Activated CD4-positive, alpha-beta T cell treated with anti-CD3 and anti-CD28 coated beads for 24 hours (primary cell): Measurements from ENCODE around the gene BTBD1.

Experiments
- DNase-seq, 2 donors: peaks; one replicate each; pipeline ENCODE4 v3.0.0-alpha.2; 2020; ENCODE audit warnings: low read depth in 2 of 2

Gene BTBD1

DNA sequence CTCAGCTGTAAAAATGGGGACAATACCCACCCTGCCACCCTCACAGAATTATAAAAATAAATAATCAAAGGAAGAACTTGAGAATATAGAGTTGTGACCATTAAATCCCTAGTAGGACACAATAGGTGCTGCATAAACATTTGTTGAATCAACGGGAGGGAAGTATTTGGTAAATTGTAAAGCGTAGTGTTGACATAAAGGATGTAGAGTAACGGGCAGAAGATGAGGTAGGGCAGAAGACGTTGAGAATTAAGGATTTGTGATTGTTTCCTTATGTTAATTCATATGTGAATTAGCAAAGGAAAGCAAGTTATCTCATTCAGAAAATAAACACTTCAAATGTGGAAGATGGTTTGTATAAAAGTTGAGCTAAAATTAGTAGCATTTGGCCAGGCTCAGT lies 73.9 kb downstream of the BTBD1 start:
- no peak for DNase-seq

DNA sequence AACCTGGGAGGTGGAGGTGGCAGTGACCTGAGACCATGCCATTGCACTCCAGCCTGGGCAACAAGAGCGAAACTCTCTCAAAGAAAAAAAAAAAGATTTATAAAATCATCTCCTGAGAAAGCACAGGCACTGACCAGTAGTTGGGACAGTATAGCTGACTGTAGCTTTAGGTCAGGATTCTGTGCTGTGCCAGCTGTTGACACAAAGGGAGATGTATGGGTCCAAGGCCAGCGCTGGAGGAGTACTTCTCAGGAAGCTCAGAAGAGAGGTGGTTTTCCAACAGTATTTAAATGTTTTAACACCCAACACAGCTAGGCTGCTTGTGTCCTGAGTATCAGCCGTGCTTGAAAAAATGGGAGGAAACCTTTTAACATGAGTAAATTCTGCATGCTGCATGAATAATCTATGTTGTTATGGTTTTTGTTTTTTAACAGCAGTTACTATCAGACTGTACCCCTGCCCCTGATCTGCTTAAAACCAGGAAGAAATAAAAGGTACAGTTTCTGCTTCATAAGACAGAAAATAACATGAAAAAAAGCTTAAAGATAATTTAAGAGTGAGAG lies 74.5 kb downstream of the BTBD1 start:
- DNase-seq, result no peak

DNA sequence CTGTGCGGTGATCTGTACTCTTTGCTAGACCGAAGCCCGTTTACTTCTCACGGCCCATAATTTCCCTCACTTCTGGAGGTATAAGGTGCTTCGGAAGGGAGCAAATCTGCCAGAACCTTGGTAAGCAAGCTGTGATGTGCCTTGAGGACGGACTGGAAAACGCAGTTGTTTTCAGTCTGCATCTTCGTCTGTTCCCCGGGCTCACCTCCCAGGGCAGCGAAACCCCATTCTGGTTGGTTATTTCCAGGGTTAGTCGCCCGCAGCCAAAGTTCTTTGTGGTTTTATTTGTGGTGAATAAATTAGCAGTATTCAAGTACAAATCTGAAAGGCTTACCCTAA lies 80.6 kb downstream of the BTBD1 start:
- DNase-seq, result no peak

DNA sequence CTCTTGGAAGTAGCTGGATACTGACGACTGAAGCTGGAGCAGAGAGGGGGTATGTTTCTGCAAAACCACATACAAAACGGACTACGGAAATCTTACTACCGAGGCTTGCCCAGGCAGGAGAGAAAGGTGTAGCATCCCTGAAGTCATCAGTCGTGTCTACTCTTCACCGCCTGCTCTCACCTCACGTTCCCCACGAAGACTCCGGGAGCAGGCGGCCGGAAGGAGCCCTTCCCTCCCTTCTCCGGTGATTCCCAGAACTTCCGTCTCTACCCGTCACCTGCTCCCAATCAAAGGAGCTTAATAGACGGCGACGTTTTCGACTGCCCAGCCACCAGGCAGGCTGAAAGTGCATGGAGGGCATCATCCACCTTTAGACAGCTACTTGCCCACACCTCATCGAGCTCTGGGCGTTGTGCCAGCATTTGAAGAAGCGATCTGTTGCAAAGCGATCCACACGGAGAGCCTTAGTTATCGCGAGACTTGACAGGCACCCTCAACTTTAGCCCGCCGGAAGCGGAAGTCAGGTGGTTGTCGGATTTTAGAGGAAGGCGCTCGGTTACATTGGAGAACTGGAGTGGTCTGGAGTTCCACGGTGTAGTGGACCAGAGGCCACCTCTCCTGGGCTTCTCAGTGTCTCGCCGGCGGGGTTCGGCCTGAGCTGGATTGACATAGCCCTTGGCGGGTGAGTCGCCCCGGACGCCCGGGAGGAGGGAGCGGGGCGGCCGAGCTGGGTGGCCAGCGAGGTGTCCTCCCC lies 81.2 kb downstream of the BTBD1 start, which contains the start of gene RAMAC:
Gene RAMAC (plus strand): TSS at position 523 of the 754 bp plus-strand sequence. CDS start 2,809 bp downstream, outside the sequence.
- DNase-seq, result peak; percentile 77 to 82

DNA sequence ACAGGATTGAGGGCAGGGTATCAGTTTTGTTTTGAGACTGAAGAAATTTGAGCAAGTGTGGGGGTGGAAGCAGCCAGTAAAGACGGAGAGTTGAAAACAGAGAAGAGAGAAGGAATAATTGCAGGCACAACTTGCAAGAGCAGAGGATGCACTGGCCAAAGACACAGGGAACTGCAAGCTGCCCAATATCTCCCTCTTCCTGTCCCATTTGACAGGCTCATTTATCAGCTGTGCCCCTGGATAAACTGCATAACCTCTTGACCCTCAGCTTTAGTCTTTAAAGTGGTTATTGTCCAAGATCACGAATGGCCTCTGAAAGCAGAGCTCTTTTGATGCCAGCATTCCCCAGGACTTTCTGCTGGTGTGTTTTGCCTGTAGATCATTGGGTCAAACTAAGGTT lies 86.1 kb downstream of the BTBD1 start:
- no peak for DNase-seq

DNA sequence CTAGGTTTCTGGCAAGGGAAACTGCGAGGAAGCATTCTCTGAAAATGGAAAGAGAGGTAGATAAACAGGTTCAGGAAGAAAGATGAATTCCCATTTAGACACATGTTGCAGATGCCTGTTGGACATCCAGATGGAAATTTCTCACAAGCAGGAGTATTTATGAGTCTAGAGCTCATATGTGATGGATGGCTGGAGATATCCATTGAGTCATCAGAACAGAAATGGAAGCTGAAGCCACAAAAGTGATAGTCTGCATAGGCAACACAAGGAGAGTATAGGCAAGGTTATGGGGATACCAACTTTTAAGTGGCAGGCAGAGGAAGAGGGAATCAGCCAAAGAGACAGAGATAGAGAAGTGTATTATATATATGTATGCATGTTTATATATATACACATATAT lies 87.3 kb downstream of the BTBD1 start:
- DNase-seq, result no peak

DNA sequence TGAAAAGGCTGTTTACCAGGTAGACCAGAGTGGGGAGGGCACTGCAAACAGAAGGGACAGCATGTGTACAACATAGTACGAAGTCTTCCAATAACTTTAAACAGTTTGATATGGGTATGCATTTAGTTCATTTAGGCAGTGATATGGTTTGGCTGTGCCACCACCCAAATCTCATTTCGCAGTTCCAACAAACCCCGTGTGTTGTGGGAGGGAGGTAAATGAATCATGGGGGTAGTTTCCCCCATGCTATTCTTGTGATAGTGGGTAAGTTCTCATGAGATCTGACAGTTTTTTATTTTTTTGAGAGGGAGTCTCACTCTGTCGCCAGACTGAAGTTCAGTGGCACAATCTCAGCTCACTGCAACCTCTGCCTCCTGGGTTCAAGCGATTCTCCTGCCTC lies 88.6 kb downstream of the BTBD1 start:
- no peak for DNase-seq

DNA sequence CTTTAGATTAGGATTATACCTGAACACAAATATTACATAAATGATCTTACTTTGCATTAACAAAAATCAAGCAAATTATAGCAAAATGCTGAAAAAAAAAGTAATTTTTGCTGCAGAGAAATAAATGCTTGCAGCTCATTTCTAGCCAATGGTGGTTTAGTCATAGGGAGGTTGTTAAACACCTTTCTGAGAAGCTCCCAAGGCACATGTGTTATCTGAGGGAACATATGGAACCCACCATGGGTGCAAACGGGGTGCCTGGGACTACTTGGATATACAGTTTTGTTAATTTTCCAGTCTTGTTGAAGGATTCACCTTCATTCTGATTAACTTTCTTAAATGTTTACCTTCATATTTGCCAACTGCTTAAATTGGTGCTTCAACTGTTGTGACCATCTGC lies 90.0 kb downstream of the BTBD1 start:
- no peak for DNase-seq

DNA sequence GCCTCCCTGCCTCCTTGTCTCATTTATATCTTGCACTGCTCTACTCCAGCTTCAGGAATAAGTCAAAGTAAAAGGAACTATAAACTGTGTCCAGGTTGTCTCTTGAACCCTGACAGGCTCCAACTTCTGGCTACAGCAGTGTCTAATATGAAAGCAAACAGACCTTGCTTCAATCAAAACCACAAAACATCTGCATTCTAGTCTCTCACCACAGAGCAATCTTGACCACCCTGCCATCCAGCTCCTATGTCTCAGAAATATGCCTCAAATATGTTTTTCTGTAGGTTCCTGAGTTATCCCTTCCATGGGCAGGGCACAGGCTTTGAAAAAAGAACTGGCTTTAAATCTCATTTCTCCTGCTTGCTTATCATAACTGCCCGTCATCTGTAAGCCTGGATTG lies 94.1 kb downstream of the BTBD1 start:
- DNase-seq, result no peak

DNA sequence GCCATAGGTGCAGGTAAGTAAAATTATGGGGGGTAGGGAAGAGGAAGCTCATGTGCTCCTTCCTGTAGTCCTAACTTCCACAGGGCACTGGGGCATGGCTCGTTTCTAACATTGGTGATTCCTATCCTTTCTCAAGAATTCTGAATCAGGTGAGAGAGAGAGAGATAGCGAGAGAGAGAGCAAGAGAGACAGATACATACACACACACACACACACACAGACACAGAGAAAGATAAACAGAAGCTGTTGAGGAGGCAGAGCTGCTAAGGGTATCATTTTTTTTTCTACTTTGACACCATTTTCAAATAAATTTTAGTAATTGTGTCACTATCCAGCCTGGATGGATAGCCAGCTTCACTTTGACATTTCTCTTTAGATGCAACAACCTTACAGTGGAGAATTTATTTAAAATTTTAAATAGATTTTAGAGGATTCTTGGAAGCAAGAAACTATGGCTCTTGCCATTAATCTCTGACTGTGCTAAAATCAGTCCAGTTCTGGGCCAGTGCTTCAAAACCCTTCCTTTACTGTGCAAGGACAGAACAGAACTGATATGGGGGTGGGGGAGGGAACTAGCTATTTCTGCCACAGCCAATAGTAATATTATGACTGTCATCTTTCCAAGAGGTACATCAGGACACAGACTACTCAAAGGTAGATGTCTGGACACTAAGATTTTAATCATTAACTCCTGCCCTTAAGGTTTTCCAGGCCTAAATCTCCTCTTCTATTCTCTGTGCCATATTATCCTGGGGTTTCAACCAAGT lies 95.7 kb downstream of the BTBD1 start:
- no peak for DNase-seq

DNA sequence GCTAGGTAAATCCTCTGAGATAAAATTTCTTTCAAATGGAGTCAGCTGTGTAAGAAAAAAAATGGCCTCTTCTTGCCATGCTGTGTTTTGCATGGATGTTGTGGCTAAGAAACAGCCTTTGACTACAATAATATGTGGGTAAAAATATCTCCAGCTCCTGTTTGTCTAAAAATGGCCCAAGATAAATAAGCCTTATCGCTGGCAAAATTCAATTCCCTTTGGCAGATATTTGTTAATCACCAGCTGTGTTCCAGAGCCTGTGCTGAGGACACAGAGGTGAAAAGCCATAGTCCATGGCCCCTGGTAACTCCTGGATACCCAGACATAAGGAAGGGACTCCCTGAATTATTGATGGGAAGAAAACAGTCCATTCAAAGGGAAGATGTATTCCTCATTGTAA lies 96.4 kb downstream of the BTBD1 start:
- DNase-seq, result no peak

DNA sequence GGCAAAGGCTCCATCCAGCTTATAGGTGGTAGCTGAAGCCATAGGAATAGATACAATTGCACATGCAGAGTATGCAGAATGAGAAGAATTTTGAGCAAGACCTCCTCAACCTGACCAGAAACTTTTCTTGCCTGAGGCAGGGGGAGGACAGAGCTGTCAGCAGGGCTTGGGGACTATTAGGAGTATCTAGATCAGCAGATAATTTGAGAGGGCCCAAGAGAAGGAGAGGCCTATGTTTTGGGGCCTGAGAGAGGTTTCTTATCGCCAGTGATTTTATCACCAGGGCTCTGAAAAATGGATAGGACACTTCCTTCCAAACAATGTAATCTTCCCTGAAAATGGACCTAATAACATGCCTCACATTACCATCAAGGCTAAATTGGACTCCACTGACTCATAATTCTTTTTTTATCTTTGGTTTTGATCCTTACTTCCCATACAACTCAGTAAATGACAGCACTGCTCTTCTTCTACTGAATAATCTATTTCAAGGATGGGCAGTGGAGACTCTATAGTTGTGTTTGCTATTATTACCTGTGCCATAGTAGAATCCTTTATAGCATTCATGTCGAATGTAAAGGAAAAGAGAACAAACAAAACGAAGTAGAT lies 96.9 kb downstream of the BTBD1 start:
- DNase-seq, result no peak

DNA sequence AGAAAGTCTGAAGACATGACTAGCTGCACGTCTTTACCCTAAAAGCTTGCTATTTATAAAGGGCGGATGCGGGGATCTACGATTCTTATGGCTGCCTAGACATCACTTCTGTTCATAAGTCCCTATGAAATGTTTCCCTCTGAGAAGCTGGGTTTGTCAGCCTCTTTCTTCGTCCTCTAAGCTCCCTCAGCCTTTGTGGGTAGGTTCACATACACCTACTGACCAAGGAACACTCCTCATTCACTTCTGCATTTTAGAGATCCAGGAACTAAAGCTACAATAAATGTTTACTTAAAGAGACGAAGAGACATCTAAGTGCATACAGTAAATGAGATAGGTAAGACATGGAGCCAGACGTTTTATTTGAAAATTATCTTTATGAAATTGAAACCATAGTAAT lies 97.7 kb downstream of the BTBD1 start:
- DNase-seq, result no peak

DNA sequence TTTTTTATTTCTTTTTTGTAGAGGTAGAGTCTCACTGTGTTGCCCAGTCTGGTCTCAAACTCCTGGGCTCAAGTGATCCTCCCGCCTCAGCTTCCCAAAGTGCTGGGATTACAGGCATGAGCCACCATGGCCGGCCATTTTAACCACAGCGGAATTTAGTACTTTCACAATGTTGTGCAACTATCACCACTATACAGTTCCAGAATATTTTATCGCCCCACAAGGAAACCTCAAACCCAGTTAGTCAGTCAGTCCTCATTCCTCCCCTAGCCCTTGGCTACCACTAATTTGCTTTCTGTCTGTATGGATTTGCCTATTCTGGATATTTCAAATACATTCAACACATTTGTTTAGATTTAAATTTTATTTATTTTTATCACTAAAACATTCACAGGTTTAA lies 99.0 kb downstream of the BTBD1 start:
- DNase-seq, result no peak

DNA sequence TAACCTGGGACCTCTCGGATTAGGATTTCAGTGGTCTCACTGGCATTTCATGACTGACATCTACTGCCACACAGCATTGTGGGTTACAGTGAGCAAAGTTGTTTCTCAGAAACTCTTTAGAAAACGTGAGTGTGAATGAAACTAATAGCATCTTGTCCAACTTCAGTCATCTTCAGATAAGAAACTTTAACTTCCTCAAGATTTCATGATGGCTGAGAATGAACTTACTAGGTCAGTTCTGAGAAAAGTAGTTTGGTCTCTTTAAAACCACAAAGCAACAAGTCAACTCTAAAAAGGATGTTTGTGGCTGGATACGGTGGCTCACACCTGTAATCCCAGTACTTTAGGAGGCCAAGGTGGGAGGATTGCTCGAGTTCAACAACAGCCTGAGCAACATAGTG lies 100.4 kb downstream of the BTBD1 start:
- DNase-seq, result no peak
